HG03432 (cell line): ENCODE data around the gene ANKRD44.

ENCODE experiments used
- ATAC-seq: cut with Tn5 transposase; IDR thresholded peaks from one replicate; pipeline ENCODE4 v1.9.1; 2021; ENCODE audit warnings: mild to moderate bottlenecking, moderate library complexity; ENCODE audit not compliant: unreplicated experiment

ANKRD44 gene

DNA sequence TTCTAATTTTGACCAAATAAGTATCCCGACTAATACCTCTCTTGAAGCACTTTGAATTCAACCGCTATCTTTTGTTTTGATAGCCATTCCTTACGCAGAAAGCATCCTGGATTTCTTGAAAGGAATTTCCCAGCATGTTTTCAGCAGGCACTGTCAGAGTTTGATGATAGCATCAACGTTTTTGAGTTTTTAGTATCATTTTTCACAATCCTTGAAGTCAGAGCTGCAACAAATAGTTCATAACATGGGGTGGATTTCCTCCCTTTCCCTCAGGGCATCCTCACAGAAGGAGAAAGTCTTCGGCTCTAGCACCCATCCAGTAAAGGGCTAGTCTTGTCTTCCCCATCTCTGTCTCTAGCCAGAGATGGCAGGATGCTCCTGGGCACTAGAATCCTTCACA lies 46.2 kb downstream of the ANKRD44 start:
- no peak for ATAC-seq

DNA sequence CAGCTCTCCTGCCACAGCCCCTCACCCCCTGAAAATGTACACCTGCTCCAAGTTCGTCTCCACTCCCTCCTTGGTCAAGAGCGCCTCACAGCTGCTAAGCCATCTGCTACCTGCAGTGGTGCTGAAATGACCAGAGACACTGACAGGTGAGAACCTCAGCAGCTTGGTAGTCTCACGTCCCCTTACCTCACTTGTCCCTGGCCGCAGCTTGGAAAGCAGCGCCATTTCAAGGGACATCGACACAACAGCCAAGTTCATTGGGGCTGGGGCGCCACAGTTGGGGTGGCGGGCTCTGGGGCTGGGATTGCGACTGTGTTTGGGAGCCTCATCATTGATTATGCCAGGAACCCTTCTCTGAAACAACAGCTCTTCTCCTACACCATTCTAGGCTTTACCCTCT lies 47.5 kb downstream of the ANKRD44 start:
- ATAC-seq = no peak

DNA sequence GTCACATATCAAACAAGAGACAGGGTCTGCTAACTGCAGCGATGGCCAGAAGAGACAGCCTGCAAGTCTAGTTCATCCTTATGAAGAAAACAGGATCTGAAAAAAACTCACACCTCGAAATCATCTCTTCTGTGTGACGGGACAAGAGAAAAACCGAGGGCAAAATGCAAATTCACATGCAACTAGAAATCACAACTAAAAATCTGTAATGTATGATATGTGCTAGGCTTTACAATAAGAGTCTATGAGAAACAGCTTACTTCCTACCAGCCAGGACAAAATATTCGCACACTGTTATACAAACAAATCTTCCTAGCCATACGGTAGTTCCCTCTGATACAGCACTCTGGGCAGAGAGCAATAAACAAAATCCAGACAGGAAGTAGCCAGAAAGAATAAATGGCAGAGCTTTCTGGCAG lies 48.8 kb downstream of the ANKRD44 start:
- ATAC-seq = peak; percentile 76

DNA sequence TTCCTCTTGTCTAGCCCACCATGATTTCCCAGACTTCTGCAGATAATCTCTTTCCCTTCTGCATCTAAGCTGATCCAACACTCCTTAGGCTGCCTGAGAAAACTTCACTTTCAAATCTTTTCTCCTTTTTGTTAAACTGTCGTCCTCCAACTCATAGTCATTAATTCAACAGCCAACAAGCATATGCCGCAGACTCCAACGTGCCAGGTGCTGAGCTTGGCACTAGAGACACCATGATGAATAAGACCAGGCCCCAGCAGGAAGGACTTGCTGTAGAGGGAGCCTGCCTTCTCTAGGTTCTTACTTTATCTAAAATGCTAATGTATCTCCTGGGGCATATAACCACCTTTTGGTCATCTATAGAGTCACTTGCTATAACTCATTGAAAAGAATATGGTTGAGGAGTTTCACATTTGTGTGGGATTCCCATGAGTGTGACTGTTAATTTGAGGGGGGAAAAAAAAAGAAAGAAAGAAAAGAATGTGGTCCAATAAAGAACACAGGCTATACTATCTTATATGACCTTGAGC lies 51.0 kb downstream of the ANKRD44 start:
- ATAC-seq = no peak

DNA sequence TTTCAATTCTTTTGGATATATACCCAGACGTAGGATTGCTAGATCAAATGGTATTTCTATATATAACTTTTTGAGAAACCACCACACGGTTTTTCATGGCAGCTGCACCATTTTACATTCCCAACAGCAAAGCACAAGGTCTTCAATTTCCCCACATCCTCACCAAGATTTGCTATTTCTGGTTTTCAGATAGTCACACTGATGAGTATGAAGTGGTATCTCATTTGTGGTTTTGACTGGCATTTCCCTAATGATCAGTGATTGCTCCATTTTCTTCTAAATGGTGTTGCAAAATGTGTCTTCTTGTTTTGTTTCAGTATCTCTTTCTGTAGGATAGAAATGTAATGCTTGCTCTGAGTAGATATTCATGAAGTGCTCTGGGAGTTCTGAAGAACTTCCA lies 52.0 kb downstream of the ANKRD44 start:
- no peak for ATAC-seq

DNA sequence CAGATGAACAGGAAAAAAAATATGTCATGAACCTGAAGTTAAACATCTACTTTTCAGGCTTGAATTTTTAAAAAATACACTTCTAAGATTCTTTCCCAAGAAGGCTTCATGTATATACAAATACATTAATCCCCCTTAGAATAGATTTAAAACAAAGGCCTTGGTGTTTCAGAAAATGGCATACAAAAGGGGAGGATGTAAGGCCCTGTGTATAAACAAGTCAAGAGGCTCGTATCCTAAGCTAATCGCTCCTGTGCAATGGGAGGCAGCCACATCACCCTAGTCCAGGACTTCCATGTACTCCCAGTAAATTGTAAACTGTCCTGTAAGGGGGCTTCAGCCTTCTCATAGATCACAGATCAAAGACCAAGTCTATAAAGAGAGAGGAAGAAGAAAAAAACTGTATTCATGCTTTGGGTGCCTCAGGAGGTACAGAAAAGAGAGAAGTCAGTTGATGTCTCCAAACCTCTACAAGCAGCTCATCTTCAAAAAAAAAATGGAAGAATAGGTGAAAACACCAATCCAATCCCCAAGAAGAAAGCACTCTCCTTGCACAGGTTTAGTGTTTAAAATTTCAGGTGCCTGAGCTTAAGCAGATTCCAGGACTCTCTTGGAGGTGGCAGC lies 53.9 kb downstream of the ANKRD44 start:
- no peak for ATAC-seq

DNA sequence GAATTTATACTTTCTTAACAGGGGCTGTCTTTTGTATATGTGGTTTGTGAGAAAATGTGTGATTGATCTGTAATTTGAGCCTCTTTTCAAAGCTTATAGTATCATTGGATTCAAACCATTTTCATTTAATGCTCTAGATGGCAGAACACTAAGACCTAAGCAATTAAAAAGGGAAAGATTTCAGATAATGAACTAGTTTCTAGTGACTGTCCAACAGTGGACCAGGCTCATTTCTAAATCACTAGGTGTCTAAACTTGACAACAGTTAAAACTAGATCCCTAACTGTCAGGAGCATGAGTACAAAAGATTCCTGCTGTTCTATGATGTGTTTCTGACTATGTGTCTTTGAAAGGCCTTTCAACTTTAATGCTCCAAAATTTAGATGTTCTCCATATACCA lies 54.6 kb downstream of the ANKRD44 start:
- no peak for ATAC-seq

DNA sequence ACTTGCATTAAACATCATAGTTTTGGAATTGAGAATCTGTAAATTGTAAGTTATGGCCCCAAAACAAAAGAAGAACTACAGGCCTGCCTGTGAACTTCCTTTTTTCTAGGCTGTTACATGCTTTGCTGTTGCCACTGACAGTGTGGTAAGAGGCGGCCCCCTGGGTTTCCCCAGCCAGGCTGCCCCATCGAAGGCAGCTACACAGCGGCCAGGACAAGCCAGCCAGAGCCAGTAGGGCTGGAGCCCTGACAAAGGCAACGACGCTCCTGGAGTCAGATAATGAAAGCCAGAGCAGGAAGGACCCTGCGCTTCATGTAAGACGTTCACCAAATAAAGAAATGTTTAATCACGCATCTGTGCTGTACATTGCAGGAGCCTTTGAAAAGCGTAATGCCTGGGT lies 55.0 kb downstream of the ANKRD44 start:
- peak; percentile 97 for ATAC-seq

DNA sequence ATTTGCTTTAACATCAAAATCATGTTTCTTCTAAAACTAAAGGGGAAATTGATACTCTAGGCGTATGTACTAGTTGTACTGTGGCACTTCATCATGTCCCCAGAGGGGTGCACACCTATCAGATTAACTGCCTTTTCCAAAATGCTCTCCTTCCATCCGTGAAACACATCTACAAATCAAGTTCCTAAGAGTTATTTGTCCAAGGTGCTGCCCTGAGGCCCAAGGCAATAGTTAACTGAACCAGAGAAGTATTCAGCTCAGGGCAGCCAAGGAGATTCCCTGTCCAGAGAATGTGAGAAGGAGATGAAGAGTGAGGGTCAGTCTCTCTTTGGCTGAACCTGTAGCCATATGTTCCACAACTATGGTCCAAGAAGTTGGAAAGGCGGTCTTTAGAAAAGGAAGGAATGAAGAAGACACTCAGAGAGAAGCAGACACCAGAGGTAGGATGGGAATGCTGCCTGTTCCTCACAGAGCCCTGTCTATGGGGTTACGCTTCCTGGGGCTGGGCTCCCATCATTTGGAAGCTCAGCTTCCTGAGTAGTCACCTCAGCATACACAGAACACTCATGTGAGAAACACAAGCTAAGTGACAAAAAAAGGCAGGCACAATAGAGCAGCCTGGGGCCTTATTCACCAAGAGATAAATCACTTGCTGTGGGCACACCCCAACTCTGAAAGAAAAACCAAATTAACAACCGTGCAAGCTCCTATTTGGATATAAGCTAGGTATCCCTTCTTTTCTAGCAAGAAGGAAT lies 55.6 kb downstream of the ANKRD44 start:
- ATAC-seq = peak; percentile 35

DNA sequence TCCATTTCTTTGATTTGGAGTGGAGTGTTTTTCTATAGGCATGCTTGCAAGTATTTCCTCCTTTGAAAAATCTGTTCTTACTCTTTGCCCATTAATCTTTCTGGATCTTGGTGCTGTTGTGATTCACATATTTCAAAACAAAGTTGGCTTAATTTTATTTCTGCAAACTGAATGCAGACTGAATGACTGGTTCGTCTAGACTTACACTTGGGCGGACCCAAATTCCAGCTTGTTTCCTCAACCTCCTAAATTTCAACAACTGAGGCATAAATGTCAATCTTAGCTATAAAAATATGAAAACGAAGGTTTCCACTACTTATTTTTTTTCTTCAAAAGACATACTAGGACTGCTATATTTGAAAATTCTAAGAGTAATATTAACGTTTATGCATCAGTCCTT lies 59.0 kb downstream of the ANKRD44 start:
- no peak for ATAC-seq

DNA sequence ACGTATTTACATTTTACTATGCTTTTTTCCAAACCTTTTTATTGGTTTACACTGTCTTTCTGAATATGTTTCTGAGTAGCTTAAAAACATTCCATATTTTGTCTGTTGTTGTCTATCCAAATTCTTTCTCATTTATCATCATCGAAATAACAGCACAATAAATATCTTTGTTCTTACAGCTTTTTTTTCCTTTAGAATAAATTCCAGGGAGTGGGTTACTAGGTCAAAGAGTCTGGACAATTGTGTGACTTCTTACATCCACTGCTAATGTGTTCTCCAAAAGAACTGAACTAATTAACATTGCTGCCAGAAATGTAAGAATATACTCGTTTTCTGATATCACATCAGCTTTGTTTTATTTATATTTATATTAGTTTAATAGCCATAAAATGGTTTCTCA lies 59.4 kb downstream of the ANKRD44 start:
- no peak for ATAC-seq

DNA sequence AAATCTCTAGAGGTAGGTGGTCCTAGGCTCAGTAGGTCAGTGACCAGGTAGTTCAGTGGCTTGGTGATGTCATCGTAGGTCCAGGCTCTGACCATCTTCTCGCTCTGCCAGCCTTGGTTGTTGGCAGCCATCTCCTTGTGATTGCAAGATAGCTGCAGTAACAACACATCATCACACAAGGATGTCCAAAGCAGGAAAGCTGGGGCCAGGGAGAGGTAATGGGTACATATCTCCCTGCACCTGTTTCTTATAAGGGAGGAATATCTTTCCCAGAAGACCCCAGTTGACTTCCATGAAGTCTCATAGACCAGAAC lies 60.5 kb downstream of the ANKRD44 start:
- ATAC-seq = no peak

DNA sequence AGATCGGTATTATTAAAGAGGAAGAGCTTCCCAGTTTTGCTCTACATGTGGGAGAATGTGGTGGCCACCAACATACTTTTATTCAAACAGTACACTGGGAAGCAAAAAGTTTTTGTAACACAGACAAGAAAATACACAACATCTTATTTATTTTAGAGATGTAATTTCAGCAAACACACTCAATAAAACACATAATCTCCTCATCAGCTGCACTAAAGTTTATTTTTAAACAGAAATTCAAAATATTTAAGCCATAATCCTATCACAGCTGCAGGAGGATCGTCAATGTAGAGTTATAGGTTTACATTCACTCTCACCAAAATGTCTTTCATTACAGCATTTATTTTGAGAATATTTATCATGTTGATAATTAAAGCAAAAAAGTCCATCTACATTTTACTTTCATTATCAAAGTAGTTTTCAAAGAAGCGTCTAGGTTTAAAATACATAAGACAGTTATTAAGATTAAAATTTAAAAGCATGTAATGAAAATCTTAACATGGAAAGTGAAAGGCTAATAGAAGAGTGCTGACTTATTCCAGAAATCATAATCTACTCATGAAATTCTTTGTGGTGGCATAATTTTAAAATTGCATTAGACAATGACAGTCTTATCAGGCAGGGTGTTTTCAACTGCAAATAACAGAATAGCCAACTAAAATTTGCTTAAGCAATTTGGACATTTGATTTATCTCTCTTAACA lies 61.0 kb downstream of the ANKRD44 start:
- ATAC-seq = no peak

DNA sequence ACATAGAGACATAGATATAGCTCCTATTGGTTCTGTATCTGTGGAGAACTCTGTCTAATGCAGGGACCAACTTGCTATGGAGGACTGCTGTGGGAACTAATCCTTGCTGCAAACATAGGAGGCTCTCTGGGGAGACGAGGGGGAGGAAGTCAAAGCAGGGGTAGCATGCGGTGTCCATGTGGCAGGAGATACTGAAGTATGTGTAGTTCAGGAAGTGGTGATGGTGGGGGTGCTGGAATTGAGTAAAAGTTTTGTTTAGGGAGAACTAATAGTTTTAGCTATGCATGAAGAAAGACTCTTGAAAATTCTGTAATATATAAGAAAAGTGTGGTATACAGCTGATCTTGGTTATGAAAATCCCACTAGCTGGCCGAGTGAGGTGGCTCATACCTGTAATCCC lies 62.0 kb downstream of the ANKRD44 start:
- ATAC-seq = peak; percentile 71

DNA sequence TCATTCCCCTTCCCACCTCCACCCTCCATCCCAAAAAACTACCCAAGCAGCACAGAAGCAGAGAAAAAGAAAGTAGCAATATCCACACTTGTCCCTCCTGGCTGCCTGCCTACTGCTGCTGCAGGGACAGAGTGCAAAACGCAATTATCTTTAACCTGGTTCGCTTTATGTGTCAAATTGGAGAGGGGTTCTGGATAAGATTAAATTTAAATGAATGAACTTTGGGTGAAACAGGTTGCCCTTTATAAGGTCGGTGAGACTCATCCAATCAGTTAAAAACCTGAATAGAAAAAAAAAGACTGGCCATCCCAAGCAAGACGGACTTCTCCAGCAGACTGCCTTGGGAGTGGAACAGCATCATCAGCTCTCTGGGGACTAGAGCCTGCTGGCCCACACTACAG lies 62.6 kb downstream of the ANKRD44 start:
- ATAC-seq = no peak

DNA sequence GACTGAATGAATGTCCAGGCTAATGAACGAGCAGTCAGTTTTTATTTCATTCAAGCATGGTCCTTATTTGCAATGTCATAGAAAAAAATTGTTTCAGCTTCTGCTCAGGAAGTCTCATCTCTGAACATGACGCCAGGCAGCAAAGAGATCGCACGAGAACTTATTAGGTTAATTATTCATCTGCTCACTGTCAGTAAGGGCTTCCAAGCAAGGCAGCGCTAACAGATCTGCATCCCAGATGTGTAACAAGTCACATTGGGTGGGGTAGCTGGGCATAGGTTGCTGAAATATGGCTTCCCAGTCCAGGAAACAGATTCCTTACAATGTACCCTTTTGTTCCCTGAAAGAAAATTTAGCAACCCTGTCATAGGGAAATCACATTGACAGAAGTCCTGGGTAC lies 63.5 kb downstream of the ANKRD44 start:
- no peak for ATAC-seq

DNA sequence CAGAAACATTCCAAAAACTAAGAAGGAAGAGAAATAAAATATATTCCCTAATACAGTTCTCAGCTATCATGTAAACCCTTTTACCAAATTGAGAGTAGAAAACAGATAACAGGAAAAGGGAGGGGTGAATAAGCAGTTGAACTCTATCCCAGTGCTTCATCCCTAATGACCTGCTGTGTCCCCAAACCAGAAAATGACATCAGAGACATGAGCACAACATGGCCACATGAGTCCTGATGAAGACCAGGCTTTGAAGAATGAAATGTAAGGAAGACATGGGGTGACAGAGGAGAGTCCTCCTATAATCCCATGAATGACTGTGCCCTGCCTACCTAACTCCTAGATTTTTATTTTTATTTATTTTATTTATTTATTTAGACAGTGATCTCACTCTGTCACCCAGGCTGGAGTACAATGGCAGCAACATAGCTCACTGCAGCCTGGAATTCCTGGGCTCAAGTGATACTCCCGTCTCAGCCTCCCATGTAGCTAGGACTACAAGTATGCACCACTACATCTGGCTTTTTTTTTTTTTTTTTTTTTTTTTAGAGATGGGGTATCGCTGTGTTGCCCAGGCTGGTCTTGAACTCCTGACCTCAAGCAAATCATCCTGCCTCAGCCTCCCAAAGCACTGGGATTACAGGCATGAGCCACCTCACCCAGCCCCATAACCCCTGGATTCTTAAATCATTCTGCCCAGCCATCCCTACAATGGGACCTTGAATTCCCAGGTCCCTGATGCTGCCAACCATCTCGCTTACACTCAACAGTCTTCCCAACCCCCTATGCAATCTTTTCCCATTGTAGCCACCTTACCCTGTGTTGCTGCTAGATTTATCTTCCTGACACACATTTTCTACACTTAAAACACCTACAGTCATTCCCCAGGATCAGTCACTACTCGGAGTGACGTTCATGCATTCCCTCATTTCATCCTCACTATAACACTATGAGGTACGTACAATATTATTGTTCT lies 64.5 kb downstream of the ANKRD44 start:
- no peak for ATAC-seq

DNA sequence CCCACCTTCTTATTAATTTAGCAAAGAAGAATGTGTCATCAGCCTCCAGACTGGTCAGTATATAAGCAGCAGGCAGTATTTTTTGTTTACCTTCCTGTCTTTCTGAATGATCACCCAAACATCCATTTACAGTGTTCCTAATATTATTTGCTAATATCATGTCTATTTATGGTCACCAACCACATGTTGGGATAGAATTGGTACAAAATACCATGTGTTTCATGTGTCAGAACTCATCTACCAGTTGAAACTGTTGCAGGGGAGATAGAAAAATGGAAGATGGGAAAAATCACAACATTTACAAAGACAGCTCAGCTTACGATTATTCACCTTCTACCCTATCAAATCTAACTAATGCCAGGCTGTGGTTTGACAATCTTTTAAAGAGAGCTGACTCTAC lies 66.2 kb downstream of the ANKRD44 start:
- no peak for ATAC-seq

DNA sequence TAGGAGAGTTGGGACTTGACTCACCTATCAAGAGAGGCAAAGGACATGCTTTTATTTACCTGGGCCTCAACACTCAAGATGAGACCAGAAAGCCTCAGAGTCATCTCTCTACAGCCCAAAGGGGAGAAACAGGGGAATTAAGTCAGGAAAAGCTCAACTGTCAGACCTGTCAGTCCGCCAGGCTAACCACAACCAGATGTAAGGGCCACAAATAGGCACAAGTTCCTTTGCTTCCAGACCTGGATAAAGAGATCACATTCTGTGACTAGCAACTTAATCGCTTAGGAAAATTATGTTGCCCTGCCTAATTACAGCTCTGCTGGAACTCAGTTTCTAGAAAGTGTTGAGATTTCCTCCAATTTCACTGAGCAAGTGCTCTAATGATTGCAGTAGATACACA lies 67.9 kb downstream of the ANKRD44 start:
- ATAC-seq = no peak

DNA sequence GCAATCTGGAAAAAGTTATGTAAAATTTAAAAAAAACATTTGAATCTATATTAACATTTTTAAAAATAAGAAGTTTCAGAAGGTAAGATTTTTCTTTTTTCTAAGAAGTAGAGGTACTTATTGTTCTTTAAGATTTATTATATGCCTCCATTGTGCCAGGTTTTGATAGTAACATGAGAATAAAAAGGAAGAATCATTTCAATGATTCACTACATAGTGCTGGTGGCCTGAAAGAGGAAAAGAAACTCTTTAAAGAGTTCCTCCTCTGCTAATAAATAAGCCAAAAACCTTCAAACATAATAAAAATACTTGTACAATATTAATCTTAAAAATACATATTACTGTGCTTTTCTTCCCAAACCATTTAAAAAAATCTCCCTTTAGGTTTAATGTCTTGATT lies 69.0 kb downstream of the ANKRD44 start:
- no peak for ATAC-seq

DNA sequence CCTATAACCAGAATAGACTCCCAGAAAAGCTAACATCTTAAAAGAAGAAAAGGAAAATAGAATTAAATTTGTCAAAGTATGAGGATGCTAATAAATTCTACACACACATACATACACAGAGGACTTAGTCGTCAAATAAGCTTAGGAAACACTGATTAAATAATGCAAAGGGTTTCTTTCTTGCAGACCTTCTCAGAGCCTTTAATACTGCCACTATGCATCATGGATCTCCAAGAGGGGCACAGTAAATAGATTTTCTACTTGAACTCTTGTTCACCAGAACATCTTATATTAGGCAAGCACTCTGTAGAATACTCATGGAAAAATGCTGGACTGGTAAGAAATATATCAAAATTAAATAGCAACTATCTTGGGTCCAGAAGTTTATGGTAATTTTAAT lies 69.4 kb downstream of the ANKRD44 start:
- ATAC-seq = no peak
